NB4 (cell line): Measurements from ENCODE around the gene CRTC1.

ENCODE experiments used
- DNase-seq: peaks from one replicate; pipeline ENCODE4 v3.0.0; 2010; ENCODE audit warnings: low read depth
- H3K4me3 ChIP-seq: one replicate; pipeline ENCODE4 v1.5.1; 2011; ENCODE audit warnings: mild to moderate bottlenecking, low read depth, low read length, moderate library complexity
- MYC ChIP-seq: IDR thresholded peaks from 2 replicates; pipeline ENCODE4 v1.6.1; 2011; ENCODE audit warnings: low read depth, low read length
- POLR2A ChIP-seq: IDR thresholded peaks from 2 replicates; pipeline ENCODE4 v1.6.1; 2011; ENCODE audit warnings: mild to moderate bottlenecking; ENCODE audit not compliant: insufficient read length; ENCODE audit errors: extremely low read depth
- TF ChIP-seq, protein P1 (sequence below): IDR thresholded peaks from 2 replicates; pipeline ENCODE4 v1.6.1; 2011; ENCODE audit warnings: low read depth, low read length
- TF ChIP-seq, protein P2 (sequence below): IDR thresholded peaks from one replicate; pipeline ENCODE4 v1.5.1; 2012; ENCODE audit warnings: low read depth, low read length

Gene CRTC1

DNA sequence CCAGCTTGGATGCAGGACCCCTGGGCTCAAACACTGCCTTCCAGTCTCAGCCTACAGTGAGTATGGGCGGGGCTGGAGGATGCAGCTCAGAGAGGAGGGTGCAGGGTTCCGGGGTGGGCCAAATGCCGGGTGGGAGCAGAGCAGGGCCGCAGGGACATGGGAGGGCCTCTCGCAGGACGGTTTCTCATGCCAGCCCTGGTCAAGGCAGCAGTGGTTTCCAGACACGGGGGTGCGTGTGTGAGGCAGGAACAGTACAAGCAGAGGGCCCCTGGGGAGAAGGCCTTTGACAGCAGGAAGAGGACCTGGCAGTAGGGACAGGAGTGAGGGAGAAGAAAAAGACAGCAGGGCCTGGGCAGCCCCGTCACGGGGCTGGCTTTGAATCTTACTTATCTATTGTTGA lies 34.1 kb downstream of the CRTC1 start:
- DNase-seq = no peak
- TF ChIP-seq, protein P1, sequence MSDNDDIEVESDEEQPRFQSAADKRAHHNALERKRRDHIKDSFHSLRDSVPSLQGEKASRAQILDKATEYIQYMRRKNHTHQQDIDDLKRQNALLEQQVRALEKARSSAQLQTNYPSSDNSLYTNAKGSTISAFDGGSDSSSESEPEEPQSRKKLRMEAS = no peak
- no peak for TF ChIP-seq MYC
- TF ChIP-seq, protein P2, sequence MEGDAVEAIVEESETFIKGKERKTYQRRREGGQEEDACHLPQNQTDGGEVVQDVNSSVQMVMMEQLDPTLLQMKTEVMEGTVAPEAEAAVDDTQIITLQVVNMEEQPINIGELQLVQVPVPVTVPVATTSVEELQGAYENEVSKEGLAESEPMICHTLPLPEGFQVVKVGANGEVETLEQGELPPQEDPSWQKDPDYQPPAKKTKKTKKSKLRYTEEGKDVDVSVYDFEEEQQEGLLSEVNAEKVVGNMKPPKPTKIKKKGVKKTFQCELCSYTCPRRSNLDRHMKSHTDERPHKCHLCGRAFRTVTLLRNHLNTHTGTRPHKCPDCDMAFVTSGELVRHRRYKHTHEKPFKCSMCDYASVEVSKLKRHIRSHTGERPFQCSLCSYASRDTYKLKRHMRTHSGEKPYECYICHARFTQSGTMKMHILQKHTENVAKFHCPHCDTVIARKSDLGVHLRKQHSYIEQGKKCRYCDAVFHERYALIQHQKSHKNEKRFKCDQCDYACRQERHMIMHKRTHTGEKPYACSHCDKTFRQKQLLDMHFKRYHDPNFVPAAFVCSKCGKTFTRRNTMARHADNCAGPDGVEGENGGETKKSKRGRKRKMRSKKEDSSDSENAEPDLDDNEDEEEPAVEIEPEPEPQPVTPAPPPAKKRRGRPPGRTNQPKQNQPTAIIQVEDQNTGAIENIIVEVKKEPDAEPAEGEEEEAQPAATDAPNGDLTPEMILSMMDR = no peak
- H3K4me3 ChIP-seq = no peak overlapping the region

- no peak for TF ChIP-seq MYC
- TF ChIP-seq, protein P2 = no peak
- TF ChIP-seq, protein P1 = no peak
- TF ChIP-seq POLR2A = no peak
- H3K4me3 ChIP-seq = no peak overlapping the region
- no peak for DNase-seq
Observed at GRCh38 chr19:18718015-18718526, 34.6 kb downstream of the CRTC1 start.

DNA sequence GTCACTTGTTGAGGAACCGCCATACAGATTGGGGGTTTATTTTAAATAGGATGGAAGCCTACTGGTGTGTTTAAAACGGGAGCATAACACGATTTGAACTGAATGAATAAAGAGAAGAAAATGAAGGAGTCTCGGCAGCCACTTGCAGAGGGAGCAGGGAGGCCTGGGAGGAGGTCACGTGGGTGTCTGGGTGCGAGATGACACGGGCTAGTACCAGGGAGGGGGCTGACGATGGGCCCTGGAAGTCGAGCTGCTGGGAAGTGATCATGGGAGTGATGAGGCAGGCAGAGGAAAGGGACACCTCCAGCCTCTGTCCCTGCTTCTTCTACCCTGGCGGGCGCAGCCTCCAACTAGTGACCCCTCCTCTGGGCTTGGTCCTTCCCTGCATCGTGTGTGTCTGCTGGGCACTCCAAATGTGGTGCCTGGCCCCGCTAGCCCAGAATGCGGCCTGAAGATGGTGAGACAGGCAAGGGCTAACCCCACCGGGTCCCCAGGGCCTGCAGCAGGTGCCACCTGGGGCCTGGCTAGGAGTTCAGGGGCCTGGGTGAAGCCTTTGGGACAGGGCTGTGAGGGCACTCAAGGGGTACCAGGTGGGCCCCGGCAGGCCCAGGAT lies 35.5 kb downstream of the CRTC1 start:
- no peak overlapping the region for H3K4me3 ChIP-seq
- TF ChIP-seq, protein P2 = no peak
- no peak for TF ChIP-seq POLR2A
- no peak for TF ChIP-seq MYC
- TF ChIP-seq, protein P1 = no peak
- no peak for DNase-seq

- DNase-seq = no peak
- H3K4me3 ChIP-seq = no peak overlapping the region
- TF ChIP-seq, protein P1 = no peak
- TF ChIP-seq MYC (no peak), POLR2A (no peak)
- TF ChIP-seq, protein P2 = no peak
Observed at GRCh38 chr19:18719541-18719940, 36.1 kb downstream of the CRTC1 start.

- no peak for DNase-seq
- no peak overlapping the region for H3K4me3 ChIP-seq
- TF ChIP-seq POLR2A (no peak), MYC (no peak)
- TF ChIP-seq, protein P2 = no peak
- TF ChIP-seq, protein P1 = no peak
Observed at GRCh38 chr19:18723871-18724377, 40.4 kb downstream of the CRTC1 start.
